ENCODE results near the gene MSRB1.
"Not testable (repeated sequence)": the region's sequence is repeated elsewhere in the genome, so short reads cannot be mapped to it uniquely, and the experiment has no call there.

The MSRB1 gene

DNA sequence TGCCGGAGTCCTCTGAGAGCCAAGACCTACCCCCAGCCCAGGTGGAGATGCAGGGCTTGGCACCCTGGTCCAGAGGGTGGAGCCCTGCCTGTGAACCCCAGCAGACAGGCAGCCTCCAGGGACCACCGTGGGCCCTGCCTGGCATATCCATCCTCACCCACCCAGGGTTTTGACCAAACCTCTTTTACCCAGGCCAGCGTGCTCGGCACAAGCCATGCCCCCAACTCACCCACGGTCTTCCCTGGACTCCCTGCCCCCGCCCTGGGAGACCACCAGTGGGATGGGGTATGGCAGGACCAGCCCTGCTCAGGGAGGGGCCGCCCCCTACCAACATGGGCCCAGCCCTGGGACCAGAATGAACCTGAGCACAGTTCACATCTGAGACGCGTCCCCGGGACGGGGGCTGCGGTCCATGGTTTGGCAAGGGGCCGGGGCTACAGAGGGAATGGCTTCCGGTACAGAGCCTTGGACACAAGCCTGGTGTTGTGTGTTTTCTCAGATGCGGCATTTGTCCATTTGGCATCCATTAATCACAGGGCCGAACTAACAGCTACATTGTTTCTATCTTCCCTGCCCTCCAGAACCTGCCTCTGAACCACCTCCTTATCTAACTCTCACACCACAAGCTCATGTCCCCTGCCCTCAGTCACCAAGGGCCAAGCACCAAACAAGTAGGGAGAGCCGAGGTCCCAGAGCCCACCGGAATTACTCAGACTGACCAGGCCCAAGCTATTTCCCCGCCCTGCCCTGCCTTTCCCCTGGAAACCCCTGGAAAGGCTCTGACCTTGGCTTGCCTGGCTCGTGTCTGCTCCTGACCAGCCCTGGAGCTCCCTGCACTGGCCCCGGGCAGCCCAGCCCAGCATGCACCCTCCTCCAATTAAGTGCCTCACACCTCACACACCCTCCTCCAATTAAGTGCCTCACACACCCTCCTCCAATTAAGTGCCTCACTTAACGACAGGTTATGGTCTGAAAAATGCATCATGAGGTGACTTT lies 38.9 kb downstream of the MSRB1 start:
- no peak overlapping the region for H3K4me3 ChIP-seq (ENCODE audit: low read length)
- TF ChIP-seq, protein P1, sequence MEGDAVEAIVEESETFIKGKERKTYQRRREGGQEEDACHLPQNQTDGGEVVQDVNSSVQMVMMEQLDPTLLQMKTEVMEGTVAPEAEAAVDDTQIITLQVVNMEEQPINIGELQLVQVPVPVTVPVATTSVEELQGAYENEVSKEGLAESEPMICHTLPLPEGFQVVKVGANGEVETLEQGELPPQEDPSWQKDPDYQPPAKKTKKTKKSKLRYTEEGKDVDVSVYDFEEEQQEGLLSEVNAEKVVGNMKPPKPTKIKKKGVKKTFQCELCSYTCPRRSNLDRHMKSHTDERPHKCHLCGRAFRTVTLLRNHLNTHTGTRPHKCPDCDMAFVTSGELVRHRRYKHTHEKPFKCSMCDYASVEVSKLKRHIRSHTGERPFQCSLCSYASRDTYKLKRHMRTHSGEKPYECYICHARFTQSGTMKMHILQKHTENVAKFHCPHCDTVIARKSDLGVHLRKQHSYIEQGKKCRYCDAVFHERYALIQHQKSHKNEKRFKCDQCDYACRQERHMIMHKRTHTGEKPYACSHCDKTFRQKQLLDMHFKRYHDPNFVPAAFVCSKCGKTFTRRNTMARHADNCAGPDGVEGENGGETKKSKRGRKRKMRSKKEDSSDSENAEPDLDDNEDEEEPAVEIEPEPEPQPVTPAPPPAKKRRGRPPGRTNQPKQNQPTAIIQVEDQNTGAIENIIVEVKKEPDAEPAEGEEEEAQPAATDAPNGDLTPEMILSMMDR (conservative IDR thresholded peaks at IDR 0.05; ENCODE audit: low read depth, low read length), result no peak
- no peak for DNase-seq (ENCODE audit: low read depth)

DNA sequence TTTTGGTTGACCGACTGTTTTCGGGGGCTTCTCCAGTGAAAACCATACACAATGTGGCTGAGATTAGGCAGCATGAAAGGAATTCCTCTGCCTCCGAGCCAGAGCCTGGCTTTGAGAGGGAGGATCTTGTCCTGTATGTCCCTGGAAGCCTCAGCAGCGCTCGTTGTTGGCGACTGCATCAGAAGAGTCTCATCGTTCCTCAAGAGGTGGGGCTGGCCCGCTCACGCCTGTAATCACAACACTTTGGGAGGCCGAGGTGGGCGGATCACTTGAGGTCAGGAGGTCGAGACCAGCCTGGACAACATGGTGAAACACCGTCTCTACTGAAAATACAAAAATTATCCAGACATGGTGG lies 39.8 kb downstream of the MSRB1 start:
- H3K4me3 ChIP-seq (ENCODE audit: low read length), result no peak overlapping the region
- TF ChIP-seq, protein P1 (conservative IDR thresholded peaks at IDR 0.05; ENCODE audit: low read depth, low read length), result no peak
- DNase-seq (ENCODE audit: low read depth), result no peak

DNA sequence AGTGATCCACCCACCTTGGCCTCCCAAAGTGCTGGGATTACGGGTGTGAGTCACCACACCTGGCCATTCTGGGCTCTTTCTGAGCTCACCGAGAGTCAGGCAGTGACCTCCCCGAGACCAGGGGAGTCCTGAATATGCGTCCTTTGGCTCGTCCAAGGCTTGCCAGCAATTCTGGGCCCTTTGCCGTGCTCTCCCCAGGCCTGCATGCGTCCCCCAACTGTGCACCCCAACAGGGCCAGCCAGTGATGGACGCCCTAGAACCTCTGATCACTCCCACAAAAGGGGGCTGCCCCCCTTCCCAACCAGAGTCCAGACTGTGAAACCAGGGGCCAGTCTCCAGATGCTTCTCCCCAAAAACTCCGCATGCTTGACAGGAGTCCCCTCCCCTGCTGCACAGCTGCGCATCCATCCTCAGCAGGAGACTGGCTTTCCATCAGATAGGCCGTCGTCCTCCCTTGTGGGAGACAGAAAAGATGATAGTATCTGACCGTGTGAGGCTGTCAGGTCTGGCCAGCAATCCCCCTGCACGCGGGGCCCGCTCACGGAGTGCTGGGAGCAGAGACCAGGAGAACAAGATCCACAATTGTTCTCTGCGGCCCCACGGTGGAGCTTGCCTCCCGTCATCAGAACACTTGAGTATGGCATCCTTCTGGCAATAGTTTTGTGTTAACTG lies 40.3 kb downstream of the MSRB1 start:
- TF ChIP-seq, protein P1 (conservative IDR thresholded peaks at IDR 0.05; ENCODE audit: low read depth, low read length), result no peak
- DNase-seq (ENCODE audit: low read depth), result no peak
- H3K4me3 ChIP-seq (ENCODE audit: low read length), result no peak overlapping the region

DNA sequence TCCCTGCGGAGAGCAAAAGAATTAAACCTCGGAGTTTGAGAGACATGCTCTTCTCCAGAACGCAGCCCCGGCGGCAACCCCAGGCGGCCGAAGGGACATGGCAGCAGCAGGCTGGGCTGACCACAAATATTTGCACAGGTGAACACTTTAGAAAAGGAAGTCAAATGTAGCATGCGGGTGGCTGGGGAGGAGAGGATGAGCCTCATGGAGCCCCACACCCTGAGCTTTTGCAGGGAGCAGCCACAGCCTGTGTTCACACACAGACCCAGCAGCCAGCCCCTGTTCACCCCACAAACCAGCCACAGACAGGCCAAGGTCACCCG lies 42.6 kb downstream of the MSRB1 start:
- H3K4me3 ChIP-seq (ENCODE audit: low read length), result no peak overlapping the region
- no peak for DNase-seq (ENCODE audit: low read depth)
- TF ChIP-seq, protein P1 (conservative IDR thresholded peaks at IDR 0.05; ENCODE audit: low read depth, low read length), result no peak

DNA sequence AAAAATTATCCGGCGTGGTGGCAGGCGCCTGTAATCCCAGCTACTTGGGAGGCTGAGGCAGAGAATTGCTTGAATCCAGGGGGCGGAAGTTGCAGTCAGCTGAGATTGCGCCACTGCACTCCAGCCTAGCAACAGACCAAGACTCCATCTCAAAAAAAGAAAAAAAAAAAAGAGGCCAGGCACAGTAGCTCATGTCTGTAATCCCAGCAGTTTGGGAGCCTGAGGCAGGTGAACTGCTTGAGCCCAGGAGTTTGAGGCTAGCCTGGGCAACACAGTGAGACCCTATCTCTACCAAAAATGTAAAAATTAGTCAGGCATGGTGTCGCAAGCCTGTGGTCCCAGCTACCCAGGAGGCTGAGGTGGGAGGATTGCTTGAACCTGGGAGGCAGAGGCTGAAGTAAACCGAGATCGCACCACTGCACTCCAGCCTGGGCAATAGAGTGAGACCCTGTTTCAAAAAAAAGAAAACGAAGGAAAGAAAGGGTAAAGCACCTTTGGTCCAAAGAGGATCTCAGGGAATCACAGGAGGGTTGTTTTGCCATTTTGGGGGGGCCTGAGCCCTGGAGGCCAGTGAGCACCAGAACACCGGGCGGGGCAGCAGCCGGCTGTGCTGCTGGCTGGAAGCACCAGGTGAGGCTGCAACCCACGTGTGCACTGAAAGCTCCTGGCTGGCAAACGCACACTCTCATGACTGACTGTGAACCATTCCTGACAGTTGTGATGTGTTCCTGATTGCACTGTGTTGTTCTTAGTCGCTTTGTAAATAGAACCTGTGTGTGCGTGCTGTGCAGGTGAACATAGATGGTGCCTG lies 43.2 kb downstream of the MSRB1 start:
- no peak for DNase-seq (ENCODE audit: low read depth)
- TF ChIP-seq, protein P1 (conservative IDR thresholded peaks at IDR 0.05; ENCODE audit: low read depth, low read length), result no peak
- no peak overlapping the region for H3K4me3 ChIP-seq (ENCODE audit: low read length)

DNA sequence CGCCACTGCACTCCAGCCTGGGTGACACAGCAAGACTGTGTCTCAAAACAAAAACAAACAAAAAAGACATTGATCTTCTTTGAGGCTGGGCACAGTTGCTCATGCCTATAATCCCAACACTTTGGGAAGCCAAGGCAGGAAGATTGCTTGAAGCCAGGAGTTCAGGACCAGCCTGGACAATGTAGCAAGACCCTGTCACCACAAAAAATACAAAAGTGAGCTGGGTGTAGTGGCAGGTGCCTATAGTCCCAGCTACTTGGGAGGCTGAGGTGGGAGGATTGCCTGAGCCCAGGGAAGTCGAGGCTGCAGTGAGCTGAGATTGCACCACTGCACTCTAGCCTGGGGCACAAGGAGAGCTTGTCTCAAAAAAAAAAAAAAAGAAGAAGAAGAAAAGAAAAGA lies 45.3 kb downstream of the MSRB1 start:
- H3K4me3 ChIP-seq (ENCODE audit: low read length); DNase-seq (ENCODE audit: low read depth): not testable (repeated sequence)

DNA sequence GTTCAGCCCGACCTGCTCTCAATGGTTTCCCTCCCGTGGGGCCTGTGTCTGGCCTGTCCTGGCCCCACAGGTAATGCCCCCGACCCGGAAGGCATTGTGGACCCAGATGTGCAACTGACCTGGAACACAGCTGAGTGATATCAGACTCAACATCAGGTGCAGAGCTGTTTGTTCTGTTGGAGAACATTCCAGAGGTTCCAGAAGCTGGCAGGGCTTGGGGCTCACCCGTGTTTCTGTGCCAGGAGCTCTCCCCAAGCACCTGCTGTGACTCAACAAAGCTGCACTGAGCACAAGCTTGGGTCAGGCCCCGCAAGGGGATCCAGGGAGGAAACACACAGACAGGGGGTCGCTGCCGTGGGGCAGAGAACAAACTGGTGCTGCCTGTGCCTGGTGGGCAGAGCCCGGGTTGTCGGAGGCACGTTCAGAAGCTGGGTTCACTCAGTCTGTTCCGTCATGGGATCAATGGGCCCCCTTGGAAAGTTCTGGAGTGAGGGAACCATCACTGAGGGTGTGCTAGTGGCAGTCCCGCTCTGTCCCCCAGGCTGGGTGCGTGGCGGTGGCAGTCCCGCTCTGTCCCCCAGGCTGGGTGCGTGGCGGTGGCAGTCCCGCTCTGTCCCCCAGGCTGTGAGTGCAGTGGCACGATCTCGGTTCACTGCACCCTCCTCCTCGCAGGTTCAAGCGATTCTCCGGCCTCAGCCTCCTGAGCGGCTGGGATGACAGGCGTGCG lies 46.9 kb downstream of the MSRB1 start:
- TF ChIP-seq, protein P1 (conservative IDR thresholded peaks at IDR 0.05; ENCODE audit: low read depth, low read length), result no peak
- H3K4me3 ChIP-seq (ENCODE audit: low read length), result no peak overlapping the region
- no peak for DNase-seq (ENCODE audit: low read depth)

Data from retinal pigment epithelial cell (primary cell).